Peyer's patch (tissue), 4 donors: ENCODE results near the gene ZNF701.

ENCODE experiments used
- POLR2A ChIP-seq, 2 donors: fragments of 450-650 bp; IDR thresholded peaks; one replicate each; pipeline ENCODE4 v1.5.1; 2017; ENCODE audit warnings: antibody characterized with exemption in 2 of 2, mild to moderate bottlenecking in 2 of 2, moderate library complexity in 2 of 2
- TF ChIP-seq, protein P1 (sequence below), 6 experiments: fragments of 450-650 bp in 4 of 6; fragments of 200-600 bp in 2 of 6; sonication (generic) in 1 of 6; IDR thresholded peaks; one replicate each; pipeline ENCODE4 v1.5.1; 2017 to 2019; ENCODE audit warnings: antibody characterized with exemption in 6 of 6, mild to moderate bottlenecking in 3 of 6, moderate library complexity in 1 of 6

DNA sequence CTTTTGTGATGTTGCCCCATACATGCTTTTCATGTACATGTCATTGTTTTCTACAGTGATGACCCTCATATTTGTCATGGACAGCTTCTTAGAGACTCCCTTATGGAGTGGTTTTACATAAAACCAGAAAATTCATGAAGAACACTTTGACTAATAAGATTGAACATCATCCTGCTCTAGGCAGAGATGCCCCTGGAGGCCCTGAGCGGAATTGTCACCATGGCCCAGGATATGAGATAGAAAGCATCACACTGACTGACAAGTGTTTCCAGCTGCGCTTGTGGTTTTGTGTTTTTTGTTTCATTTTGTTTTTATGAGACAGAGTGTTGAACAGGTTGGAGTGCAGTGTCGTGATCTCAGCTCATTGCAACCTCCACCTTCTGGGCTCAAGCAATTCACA is 22.2 kb downstream of the ZNF701 start:
- TF ChIP-seq, protein P1, sequence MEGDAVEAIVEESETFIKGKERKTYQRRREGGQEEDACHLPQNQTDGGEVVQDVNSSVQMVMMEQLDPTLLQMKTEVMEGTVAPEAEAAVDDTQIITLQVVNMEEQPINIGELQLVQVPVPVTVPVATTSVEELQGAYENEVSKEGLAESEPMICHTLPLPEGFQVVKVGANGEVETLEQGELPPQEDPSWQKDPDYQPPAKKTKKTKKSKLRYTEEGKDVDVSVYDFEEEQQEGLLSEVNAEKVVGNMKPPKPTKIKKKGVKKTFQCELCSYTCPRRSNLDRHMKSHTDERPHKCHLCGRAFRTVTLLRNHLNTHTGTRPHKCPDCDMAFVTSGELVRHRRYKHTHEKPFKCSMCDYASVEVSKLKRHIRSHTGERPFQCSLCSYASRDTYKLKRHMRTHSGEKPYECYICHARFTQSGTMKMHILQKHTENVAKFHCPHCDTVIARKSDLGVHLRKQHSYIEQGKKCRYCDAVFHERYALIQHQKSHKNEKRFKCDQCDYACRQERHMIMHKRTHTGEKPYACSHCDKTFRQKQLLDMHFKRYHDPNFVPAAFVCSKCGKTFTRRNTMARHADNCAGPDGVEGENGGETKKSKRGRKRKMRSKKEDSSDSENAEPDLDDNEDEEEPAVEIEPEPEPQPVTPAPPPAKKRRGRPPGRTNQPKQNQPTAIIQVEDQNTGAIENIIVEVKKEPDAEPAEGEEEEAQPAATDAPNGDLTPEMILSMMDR (IDR thresholded peaks at IDR 0.05), result no peak
- TF ChIP-seq POLR2A (IDR thresholded peaks at IDR 0.05), result no peak
